Subcutaneous abdominal adipose tissue (tissue), 5 donors: ENCODE measurements around the gene C11orf86.
"Not testable (repeated sequence)": the region's sequence is repeated elsewhere in the genome, so short reads cannot be mapped to it uniquely, and the experiment has no call there.

ENCODE experiments used
- H3K27ac ChIP-seq: one replicate; pipeline ENCODE4 v1.7.0; 2013; ENCODE audit warnings: low read depth, mild to moderate bottlenecking, inconsistent platforms, low read length, moderate library complexity
- H3K27me3 ChIP-seq, 5 donors: one replicate each; pipeline ENCODE4 v1.7.0; 2013; ENCODE audit warnings: low read length in 5 of 5, inconsistent platforms in 1 of 5; ENCODE audit not compliant: control insufficient read depth in 5 of 5, insufficient read depth in 4 of 5
- H3K36me3 ChIP-seq, 5 donors: one replicate each; pipeline ENCODE4 v1.7.0; 2013; ENCODE audit warnings: low read length in 5 of 5; ENCODE audit not compliant: control insufficient read depth in 5 of 5, insufficient read depth in 5 of 5
- H3K4me1 ChIP-seq, 5 donors: one replicate each; pipeline ENCODE4 v1.7.0; 2013; ENCODE audit warnings: low read length in 5 of 5, mild to moderate bottlenecking in 3 of 5, moderate library complexity in 1 of 5; ENCODE audit not compliant: control insufficient read depth in 5 of 5, insufficient read depth in 5 of 5
- H3K4me3 ChIP-seq, 5 donors: one replicate each; pipeline ENCODE4 v1.7.0; 2013; ENCODE audit warnings: low read length in 5 of 5, low read depth in 1 of 5
- H3K9ac ChIP-seq, 5 donors: one replicate each; pipeline ENCODE4 v1.7.0; 2013; ENCODE audit warnings: low read length in 5 of 5, mild to moderate bottlenecking in 4 of 5, moderate library complexity in 3 of 5
- H3K9me3 ChIP-seq, 5 donors: one replicate each; pipeline ENCODE4 v1.7.0; 2013; ENCODE audit warnings: low read length in 5 of 5; ENCODE audit not compliant: control insufficient read depth in 5 of 5
- donor health status: healthy.
- donor health status: healthy.
- donor health status: healthy.
- donor health status: healthy.
- donor health status: healthy.

The C11orf86 gene

DNA sequence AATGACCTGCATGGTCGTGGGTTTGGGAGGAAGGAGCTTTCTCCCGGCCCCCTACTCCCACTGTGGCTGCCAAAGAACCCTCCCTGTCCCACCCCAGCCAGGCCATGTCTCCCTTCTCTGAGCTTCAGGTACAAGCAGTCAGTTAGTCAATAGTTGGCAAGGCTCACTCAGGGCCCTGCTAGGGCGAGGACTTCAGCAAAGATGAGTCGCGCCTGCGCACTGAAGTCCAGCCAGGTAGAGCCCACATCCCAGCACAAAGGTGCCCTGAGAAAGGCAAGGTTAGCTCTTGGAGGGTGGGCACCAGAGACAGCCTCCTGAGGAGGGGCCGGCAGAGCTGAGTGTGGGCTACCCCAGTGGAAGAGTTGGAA is 11.1 kb downstream of the C11orf86 start:
- Histone ChIP-seq H3K36me3 (no peaks in the 10 kb centered on the region), H3K4me3 (no peak overlapping the region), H3K4me1 (peaks cover 3 to 34% (median 17%) of the 10 kb centered on the region in 5 donors), H3K9me3 (no peaks in the 10 kb centered on the region), H3K9ac (no peak overlapping the region), H3K27me3 (no peaks in the 10 kb centered on the region), H3K27ac (no peak overlapping the region)

DNA sequence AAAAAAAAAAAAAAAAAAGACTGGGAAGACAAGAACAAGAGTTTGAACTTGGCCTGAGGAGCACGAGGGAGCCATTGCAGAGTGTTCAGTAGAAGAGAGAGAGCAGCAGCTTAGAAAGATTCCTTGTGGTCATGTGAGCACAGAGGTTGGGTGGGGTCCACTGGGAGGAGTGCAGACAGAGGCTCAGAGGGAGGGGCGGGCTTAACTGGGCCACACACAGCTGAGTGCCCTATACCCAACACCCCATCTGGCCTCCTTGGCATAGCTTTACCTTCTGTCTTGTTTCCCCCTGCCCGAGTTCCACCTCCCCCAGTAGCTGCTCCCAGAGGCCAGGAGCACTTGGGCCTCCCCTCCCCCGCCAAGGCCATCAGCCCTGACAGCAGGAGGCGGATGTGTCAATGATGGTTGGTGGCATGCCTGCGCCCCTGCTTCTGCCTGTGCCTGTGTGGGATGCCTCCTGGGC is 12.1 kb downstream of the C11orf86 start:
- no peak overlapping the region for H3K27ac ChIP-seq
- H3K4me1 ChIP-seq, result peaks cover 3 to 24% (median 8%) of the 10 kb centered on the region in 5 donors
- no peaks in the 10 kb centered on the region for H3K27me3 ChIP-seq
- H3K4me3 ChIP-seq, result no peak overlapping the region
- no peak overlapping the region for H3K9ac ChIP-seq
- no peaks in the 10 kb centered on the region for H3K9me3 ChIP-seq
- no peaks in the 10 kb centered on the region for H3K36me3 ChIP-seq

DNA sequence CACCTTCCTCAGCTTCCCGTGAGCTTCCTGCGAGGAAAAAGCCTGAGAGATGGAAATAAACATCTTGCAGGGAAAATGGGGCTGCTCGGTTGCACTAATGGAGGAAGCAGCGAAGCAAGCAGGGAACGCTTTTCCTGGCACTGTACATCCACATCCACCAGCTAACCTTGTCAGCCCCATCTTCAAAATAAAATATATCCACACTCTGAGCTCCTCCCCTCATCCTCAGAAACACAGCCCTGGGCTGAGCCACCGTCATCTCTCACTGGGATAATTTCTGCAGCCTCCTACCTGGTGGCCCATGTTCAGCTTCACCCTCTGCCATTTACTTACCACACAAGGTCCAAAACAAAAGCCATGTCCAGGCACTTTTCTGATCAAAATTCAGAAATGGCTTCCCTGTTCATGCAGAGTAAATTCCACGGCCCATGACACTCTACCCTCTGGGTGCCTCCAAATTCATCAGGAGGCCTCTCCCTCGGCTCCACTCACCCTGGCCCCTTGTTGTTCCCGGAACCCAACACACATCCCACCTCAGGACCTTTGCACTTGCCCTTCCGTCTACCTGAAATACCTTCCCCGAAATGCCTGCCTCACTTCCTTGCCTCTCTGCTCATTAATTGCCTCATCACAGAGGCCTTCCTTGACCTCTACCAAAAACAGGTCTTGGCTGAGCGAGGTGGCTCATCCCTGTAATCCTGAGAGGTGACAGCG is 13.0 kb downstream of the C11orf86 start:
- Histone ChIP-seq H3K36me3 (no peaks in the 10 kb centered on the region), H3K9ac (no peak overlapping the region), H3K9me3 (no peaks in the 10 kb centered on the region), H3K4me1 (peaks cover 3 to 21% (median 6%) of the 10 kb centered on the region in 5 donors), H3K4me3 (no peak overlapping the region), H3K27ac (no peak overlapping the region), H3K27me3 (no peaks in the 10 kb centered on the region)

DNA sequence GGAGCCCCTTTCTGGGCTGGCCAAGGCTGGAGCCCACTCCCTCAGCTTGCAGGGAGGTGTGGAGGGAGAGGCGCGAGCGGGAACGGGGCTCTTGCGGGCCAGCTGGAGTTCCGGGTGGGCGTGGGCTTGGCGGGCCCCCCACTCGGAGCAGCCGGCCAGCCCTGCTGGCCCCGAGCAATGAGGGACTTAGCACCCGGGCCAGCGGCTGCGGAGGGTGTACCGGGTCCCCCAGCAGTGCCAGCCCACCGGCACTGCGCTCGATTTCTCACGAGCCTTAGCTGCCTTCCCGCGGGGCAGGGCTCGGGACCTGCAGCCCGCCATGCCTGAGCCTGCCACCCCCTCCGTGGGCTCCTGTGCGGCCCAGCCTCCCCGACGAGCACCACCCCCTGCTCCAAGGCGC is 13.6 kb downstream of the C11orf86 start:
- H3K4me3 ChIP-seq, H3K9me3 ChIP-seq, H3K27ac ChIP-seq, H3K27me3 ChIP-seq, H3K9ac ChIP-seq, H3K36me3 ChIP-seq: not testable (repeated sequence)
- H3K4me1 ChIP-seq, result peaks cover under 1 to 15% (median 6%) of the 10 kb centered on the region in 5 donors

DNA sequence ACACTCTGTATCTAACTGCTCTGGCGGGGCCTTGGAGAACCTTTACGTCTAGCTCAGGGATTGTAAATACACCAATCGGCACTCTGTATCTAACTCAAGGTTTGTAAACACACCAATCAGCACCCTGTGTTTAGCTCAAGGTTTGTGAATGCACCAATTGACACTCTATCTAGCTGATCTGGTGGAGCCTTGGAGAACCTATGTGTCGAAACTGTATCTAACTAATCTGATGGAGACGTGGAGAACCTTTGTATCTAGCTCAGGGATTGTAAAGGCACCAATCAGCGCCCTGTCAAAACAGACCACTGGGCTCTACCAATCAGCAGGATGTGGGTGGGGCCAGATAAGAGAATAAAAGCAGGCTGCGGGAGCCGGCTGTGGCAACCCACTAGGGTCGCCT is 14.3 kb downstream of the C11orf86 start:
- H3K9me3 ChIP-seq, H3K36me3 ChIP-seq, H3K4me1 ChIP-seq, H3K27me3 ChIP-seq, H3K9ac ChIP-seq, H3K4me3 ChIP-seq, H3K27ac ChIP-seq: not testable (repeated sequence)

DNA sequence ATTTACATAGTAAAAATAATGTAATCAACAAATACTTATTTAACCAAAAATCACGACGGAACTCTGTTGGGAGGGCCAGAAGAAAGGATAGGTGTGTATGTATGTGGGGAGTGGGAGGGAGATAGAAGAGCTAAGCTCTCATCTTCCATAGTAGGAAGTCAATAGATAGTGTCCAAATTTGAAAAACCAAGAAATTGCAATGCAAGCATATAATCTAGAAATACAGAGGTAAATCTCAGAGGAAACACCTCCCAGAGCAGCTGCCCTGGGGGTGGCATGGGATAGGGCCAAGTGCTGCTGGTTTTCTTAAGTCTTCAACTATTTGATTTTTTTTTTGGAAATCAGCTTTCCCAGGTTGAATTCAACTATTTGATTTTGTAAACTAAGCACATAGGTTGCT is 16.9 kb downstream of the C11orf86 start:
- no peaks in the 10 kb centered on the region for H3K9me3 ChIP-seq
- H3K36me3 ChIP-seq, result no peaks in the 10 kb centered on the region
- H3K27ac ChIP-seq, result no peak overlapping the region
- H3K27me3 ChIP-seq, result no peaks in the 10 kb centered on the region
- peaks cover 2 to 10% (median 9%) of the 10 kb centered on the region in 5 donors for H3K4me1 ChIP-seq
- H3K9ac ChIP-seq, result no peak overlapping the region
- H3K4me3 ChIP-seq, result no peak overlapping the region

DNA sequence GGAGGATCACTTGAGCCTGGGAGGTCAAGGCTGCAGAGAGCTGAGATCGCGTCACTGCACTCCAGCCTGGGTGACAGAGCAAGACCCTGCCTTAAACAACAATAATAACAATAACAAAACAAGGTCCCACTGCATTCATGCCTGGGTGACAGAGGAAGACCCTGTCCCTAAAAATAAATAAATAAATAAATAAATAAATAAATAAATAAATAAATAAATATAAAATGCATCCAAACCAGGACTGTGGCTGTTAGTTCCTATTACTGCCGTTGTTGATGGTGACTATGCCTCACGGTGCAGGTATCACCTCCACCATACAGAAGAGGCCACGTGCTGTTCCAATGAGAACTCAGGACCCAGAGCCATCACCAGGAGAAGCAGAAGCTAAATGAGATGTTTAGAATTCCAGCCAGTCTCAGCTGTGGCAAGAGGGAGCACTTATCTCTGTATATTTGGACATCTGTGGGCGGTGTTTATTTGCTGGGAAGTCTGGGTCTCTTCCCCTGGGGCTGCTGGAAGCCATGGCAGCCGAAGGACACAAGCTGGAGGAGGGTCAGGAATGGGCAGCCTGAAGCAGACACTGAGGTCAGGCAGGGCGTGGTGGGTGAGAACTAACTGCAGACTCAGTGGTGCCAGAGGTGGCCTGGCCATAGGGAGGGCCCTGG is 21.6 kb downstream of the C11orf86 start:
- no peaks in the 10 kb centered on the region for H3K9me3 ChIP-seq
- peaks cover 2 to 13% (median 9%) of the 10 kb centered on the region in 5 donors for H3K4me1 ChIP-seq
- H3K36me3 ChIP-seq, result no peaks in the 10 kb centered on the region
- no peak overlapping the region for H3K9ac ChIP-seq
- no peak overlapping the region for H3K27ac ChIP-seq
- no peaks in the 10 kb centered on the region for H3K27me3 ChIP-seq
- no peak overlapping the region for H3K4me3 ChIP-seq

DNA sequence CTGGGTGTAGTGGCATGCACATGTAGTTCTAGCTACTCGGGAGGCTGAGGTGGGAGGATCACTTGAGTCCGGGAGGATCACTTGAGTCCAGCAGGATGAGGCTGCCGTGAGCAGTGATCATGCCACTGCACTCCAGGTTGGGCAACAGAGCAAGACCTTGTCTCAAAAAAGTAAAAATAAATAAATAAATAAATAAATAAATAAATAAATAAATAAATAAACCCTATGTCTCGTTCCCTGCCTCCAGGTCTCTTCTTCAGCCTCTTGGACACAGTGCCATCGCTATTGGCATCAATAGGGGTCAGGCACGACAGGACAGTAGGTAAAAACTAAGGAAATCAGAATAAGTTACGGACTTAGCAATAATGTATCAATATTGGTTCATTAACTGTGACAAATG is 24.5 kb downstream of the C11orf86 start:
- Histone ChIP-seq H3K36me3 (no peaks in the 10 kb centered on the region), H3K4me3 (no peak overlapping the region), H3K4me1 (peaks cover 2 to 13% (median 9%) of the 10 kb centered on the region in 5 donors), H3K27ac (no peak overlapping the region), H3K27me3 (no peaks in the 10 kb centered on the region), H3K9me3 (no peaks in the 10 kb centered on the region), H3K9ac (no peak overlapping the region)

DNA sequence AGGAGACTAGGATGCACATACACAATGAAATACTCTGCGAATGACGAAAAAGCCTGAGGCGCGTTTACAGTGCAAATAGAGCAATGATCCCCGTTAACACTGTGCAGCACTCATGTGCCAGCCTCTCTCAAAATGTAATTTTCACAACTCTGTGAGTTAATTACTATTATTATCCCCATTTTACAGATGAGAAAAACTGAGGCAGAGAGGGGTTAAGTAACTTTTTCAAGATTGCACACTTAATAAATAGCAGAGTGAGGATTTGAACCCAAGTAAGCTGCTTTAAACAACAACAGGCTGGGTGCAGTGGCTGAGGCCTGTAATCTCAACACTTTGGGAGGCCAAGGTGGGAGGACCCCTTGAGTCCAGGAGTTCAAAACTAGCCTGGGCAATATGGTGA is 26.2 kb downstream of the C11orf86 start:
- H3K27ac ChIP-seq, result no peak overlapping the region
- peaks cover 2 to 20% (median 16%) of the 10 kb centered on the region in 5 donors for H3K4me1 ChIP-seq
- H3K27me3 ChIP-seq, result no peaks in the 10 kb centered on the region
- no peaks in the 10 kb centered on the region for H3K36me3 ChIP-seq
- H3K9ac ChIP-seq, result no peak overlapping the region
- no peak overlapping the region for H3K4me3 ChIP-seq
- H3K9me3 ChIP-seq, result no peaks in the 10 kb centered on the region

DNA sequence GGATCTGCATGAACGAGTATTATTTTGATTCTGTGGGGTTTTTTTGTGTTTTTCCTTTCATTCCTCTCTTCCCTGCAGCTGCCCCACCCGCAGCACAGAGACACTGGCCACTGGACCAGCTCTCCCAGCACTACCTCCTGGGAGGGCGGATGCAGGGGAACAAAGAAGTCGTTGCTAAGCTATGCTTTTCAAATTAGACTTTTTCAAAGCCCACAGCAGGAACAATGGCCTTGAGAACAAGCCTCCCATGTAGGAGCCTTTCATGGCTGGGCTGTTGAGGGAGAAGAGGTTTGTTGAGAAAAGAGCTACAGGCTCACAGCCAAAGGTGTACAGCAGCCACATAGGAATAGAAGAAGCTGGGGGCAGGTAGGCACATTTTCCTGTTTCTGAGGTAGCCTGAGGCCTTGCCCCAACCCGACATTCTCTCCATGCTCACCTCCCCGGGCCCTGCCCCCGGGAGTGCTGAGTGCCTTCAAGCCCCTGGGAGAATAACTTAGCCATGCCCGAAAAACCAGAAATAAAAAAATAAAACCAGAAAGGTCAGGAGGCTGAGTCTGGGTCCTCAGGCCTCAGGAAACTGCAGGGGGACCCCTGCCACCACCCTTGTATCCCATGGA is 27.3 kb downstream of the C11orf86 start:
- Histone ChIP-seq H3K4me3 (no peak overlapping the region), H3K36me3 (no peaks in the 10 kb centered on the region), H3K9me3 (no peaks in the 10 kb centered on the region), H3K27me3 (no peaks in the 10 kb centered on the region), H3K4me1 (peaks cover 0 to 19% (median 14%) of the 10 kb centered on the region in 5 donors), H3K27ac (no peak overlapping the region), H3K9ac (no peak overlapping the region)
